Articular chondrocyte of knee joint (primary cell): Measurements from ENCODE around the gene SLFN14. TPM values are rescaled to one million over a fixed set of nuclear protein-coding genes. Genes with fewer than 3 reads are reported as not detected.
A peak's percentile ranks its signal among the peaks of the same experiment; 100 is the strongest.

Source experiments
- small RNA-seq: library from RNA; depleted of rRNA; stranded (forward); fragments of <200 nt; gene quantifications from one replicate; pipeline ENCODE3, GENCODE V24; 2012
- total RNA-seq: library from RNA; depleted of rRNA; stranded (reverse); fragments of >200 nt; gene quantifications from 2 replicates; pipeline ENCODE4 v1.2.3, GENCODE V29; 2012

The SLFN14 gene
- not detected in 2 replicates for total RNA-seq

GRCh38 chr17:35560703-35561102 is at the start of gene SLFN14:
Gene SLFN14 (minus strand): TSS chr17:35560819. CDS start chr17:35558062, 2,757 bp downstream.

GRCh38 chr17:35587074-35587961 is 26.7 kb upstream of the SLFN14 start, which contains the start of gene AP2B1:
Gene AP2B1 (plus strand): TSS chr17:35587322. CDS start chr17:35594031, 6,709 bp downstream.

DNA sequence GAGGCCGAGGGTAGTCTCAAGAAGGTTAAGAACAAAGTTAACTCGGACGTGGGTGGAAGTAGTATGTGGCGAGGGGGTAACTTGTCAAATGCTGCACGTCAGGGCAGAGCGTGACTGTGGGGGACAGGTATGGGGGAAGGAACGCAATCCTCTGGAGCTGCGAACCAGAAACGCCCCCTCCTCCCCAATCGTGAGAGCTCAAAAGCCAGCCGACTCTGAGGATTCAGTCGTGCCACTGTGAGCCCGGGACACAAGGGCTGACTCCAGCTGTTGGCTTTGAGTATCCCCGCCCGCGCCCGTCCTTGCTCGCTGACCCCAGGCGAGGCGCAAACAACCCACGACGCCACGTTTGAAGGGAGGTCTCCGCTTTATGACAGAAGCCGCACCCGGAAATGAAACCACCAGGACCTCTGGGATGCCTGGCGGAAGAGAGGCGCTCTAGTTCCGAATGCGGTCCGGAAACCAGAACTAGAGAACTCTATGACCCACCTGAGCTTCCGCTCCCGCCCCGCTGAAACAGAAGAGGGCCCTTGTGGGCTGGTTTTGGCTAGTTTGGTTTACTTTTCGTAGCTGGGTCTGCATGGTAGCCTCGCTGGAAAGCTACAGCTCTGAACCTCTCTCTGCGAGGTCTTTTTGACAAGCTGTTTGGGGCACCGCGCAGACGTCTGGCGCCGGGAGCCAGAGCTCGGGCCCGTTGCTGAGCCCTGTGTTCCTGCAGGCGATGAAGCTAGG is 17.7 kb upstream of the SLFN14 start, which contains the start of gene PEX12:
Gene PEX12 (minus strand): TSS at position 375 of the 732 bp plus-strand sequence. CDS start 550 bp downstream, outside the sequence.

DNA sequence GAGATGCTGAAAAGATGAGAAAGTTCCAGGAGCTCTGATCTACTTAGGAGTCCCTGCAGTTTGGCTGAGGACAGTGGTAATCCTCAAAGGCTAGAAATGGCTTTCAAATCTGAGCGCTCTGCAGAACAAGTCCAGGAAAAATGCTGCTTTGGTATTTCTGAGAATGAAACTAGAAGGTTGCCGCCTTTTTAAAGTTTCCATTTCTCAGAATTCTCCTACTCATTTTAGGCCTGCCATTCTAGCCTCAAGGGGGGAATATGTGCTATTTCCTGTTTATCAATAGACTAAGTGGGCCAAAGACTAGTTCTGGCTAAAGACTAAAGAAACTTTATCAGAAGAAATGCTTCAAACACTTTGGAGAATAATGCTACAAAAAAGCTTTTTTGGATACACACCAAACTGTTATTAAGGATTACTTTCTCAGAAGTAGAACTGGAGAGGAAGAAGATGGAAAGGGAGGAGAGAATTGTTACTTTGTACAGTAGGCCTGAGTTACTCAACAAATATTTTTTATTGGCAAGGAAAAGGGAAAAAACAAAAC is 22.9 kb downstream of the SLFN14 start, which contains the start of gene SLFN12L:
Gene SLFN12L (minus strand): TSS at position 78 of the 541 bp plus-strand sequence. CDS start 15,314 bp downstream, outside the sequence.

Small RNA genes lying within 50 kb of the gene (small RNA-seq; reads per million reads assigned to genes)
- not detected for gene AC004134.1
- not detected for gene AC015911.1
- gene SNORD7: 11.9 reads per million, percentile 94 among the genes with 10 or more reads in this experiment

Other genes starting within 250 kb of the SLFN14 start
- gene SLFN11, start 187.2 kb downstream of the SLFN14 start, total RNA-seq: 8.4 and 8.8 TPM in 2 replicates
- gene SLFN12, start 128.3 kb downstream of the SLFN14 start, total RNA-seq: 13.5 and 20.9 TPM in 2 replicates
- 0.13 and 0.22 TPM in 2 replicates for gene SLFN13, start 112.1 kb downstream of the SLFN14 start, total RNA-seq
- gene SLFN12L, start 23.1 kb downstream of the SLFN14 start, total RNA-seq: 0.11 TPM in 1 of 2 replicates, not detected in the other
- 9.8 and 10.6 TPM in 2 replicates for gene PEX12, start 17.8 kb upstream of the SLFN14 start, total RNA-seq
- 155 and 168 TPM in 2 replicates for gene AP2B1, start 26.5 kb upstream of the SLFN14 start, total RNA-seq
- 0.91 and 1.4 TPM in 2 replicates for gene RASL10B, start 170.8 kb upstream of the SLFN14 start, total RNA-seq
- under 0.01 TPM in 1 of 2 replicates, not detected in the other for gene GAS2L2, start 192.4 kb upstream of the SLFN14 start, total RNA-seq
- gene C17orf50, start 200.1 kb upstream of the SLFN14 start, total RNA-seq: not detected in 2 replicates
- gene MMP28, start 234.8 kb upstream of the SLFN14 start, total RNA-seq: 0.26 and 1.2 TPM in 2 replicates
- 50.0 and 52.3 TPM in 2 replicates for gene TAF15, start 248.7 kb upstream of the SLFN14 start, total RNA-seq